Mammary epithelial cell (primary cell): ENCODE measurements around the gene TPP2.

ENCODE experiments used
- EZH2 ChIP-seq: IDR thresholded peaks from 2 replicates; pipeline ENCODE4 v1.6.1; 2012; ENCODE audit warnings: low read length, inconsistent platforms, borderline replicate concordance
- TF ChIP-seq, protein P1 (sequence below), 2 donors: IDR thresholded peaks in 1 of 2; conservative IDR thresholded peaks in 1 of 2; 2 replicates each; pipeline ENCODE4 v1.5.1; 2011 to 2012; ENCODE audit warnings: inconsistent platforms in 2 of 2, low read length in 2 of 2, mild to moderate bottlenecking in 2 of 2, control low read depth in 1 of 2, low read depth in 1 of 2; ENCODE audit not compliant: insufficient read depth in 1 of 2; ENCODE audit errors: extremely low read depth in 1 of 2

DNA sequence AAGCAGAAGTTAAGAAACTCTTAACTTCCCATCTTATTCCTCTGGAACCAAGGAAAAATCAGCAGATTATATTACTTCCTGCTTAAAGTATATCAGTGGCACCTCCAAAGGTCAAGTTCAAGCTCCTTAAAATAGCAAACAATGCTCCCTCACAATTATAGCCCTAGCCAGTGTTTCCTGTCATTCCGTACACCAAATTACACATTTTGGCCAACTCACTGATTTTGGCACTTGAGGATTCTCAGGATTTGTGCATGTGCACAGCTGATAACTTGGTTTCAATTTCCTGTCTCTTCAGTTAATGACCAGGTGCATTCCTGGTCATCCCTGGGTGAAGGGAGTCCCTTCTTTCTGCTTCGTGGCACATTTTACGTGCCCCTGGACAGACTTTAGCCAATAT, 42.0 kb downstream of the TPP2 start:
- TF ChIP-seq, protein P1, sequence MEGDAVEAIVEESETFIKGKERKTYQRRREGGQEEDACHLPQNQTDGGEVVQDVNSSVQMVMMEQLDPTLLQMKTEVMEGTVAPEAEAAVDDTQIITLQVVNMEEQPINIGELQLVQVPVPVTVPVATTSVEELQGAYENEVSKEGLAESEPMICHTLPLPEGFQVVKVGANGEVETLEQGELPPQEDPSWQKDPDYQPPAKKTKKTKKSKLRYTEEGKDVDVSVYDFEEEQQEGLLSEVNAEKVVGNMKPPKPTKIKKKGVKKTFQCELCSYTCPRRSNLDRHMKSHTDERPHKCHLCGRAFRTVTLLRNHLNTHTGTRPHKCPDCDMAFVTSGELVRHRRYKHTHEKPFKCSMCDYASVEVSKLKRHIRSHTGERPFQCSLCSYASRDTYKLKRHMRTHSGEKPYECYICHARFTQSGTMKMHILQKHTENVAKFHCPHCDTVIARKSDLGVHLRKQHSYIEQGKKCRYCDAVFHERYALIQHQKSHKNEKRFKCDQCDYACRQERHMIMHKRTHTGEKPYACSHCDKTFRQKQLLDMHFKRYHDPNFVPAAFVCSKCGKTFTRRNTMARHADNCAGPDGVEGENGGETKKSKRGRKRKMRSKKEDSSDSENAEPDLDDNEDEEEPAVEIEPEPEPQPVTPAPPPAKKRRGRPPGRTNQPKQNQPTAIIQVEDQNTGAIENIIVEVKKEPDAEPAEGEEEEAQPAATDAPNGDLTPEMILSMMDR (conservative IDR thresholded peaks at IDR 0.05 in 1 of 2, IDR thresholded peaks at IDR 0.05 in 1 of 2; ENCODE audit: extremely low read depth in 1 of 2, insufficient read depth in 1 of 2, low read depth in 1 of 2, low read length in 2 of 2) = no peak
- no peak for TF ChIP-seq EZH2
